Pancreas (tissue), 10 donors: ENCODE data around the gene FBXL2. TPM values are rescaled to one million over a fixed set of nuclear protein-coding genes. Genes with fewer than 3 reads are reported as not detected.

ENCODE experiments used
- ATAC-seq, 4 donors: fragments of 200-7000 bp; cut with Tn5 transposase; one replicate each; pipeline versions ENCODE4 v1.8.0 to v1.9.1; 2020; ENCODE audit warnings: mild to moderate bottlenecking in 4 of 4, moderate library complexity in 4 of 4
- DNase-seq, 6 donors: peaks; one replicate each; pipeline ENCODE4 v3.0.0-alpha.2; 2020
- FAIRE-seq: peaks from 2 replicates; lab custom pipeline; 2012; peaks lifted over from hg19 to GRCh38; lab: Jason Lieb, UNC
- H3K27ac ChIP-seq, 4 donors: fragments of 200-600 bp; sonication (generic); 1 replicate in 3 of 4; 2 replicates in 1 of 4; pipeline versions ENCODE4 v1.5.0 to v1.8.0; 2020
- H3K27me3 ChIP-seq, 4 donors: fragments of 200-600 bp; one replicate each; pipeline ENCODE4 v1.8.0; 2021
- H3K36me3 ChIP-seq, 3 donors: fragments of 200-600 bp; sonication (generic) in 1 of 3; one replicate each; pipeline versions ENCODE4 v1.5.0 to v1.8.0; 2020 to 2021
- H3K4me1 ChIP-seq, 3 donors: fragments of 200-600 bp; one replicate each; pipeline ENCODE4 v1.8.0; 2021
- H3K4me3 ChIP-seq, 4 donors: fragments of 200-600 bp; sonication (generic) in 2 of 4; one replicate each; pipeline versions ENCODE4 v1.5.0 to v1.8.0; 2020 to 2021
- H3K9me3 ChIP-seq, 4 donors: fragments of 200-600 bp; one replicate each; pipeline ENCODE4 v1.8.0; 2021
- CTCF ChIP-seq, 4 donors: fragments of 200-600 bp; sonication (generic) in 3 of 4; IDR thresholded peaks; one replicate each; pipeline versions ENCODE4 v1.5.0 to v1.8.0; 2021; ENCODE audit warnings: antibody characterized with exemption in 4 of 4
- WGBS, 2 donors: extraction: QIAGEN DNeasy Blood & Tissue Kit; methylation state at CpG; one replicate each; pipeline ENCODE4 v1.1.7; 2013; 5-methylcytosine and 5-hydroxymethylcytosine counted together
- intact Hi-C, 3 donors: fragments of 100-400 bp; cut with DNase I; formaldehyde crosslinking; loops; one replicate each; pipeline versions ENCODE4 v1.11.1 to v1.14.2; 2022
- polyA plus RNA-seq, 2 donors: library from polyadenylated mRNA; stranded (reverse); fragments of 200-250 nt; gene quantifications; one replicate each; pipeline ENCODE4 v1.2.3, GENCODE V29; 2013
- total RNA-seq, 6 donors: library from RNA; stranded (reverse); fragmentation: NEBNext Ultra II Directional in 4 of 6; extraction: Animal tissue kit (Norgen Biotek cat#: 25700) in 4 of 6; gene quantifications; one replicate each; pipeline versions ENCODE4 v1.2.1 to v1.2.4, GENCODE V29; 2021 to 2023
- donor health status: healthy with polysubstance abuse.
- donor health status: DM: no; HTN: no; CAD: no; lungs with moderate emphysema.
- donor health status: DM: no; HTN: no; CAD: no.
- donor health status: control.
- donor health status: control.
- donor health status: Bipolar disorder and iron deficiency.
- donor health status: DM: yes; HTN: yes; CAD: no.
- donor health status: DM: no; HTN: no; CAD: no.
- donor health status: DM: no; HTN: no; CAD: no.
- donor health status: DM: yes; HTN: yes; CAD: no.

FBXL2 gene
- total and polyA plus RNA-seq, 8 donors = 1.8 to 7.8 (median 2.9) TPM

- H3K4me1 ChIP-seq = no peaks in the 10 kb centered on the region
- H3K9me3 ChIP-seq = no peaks in the 10 kb centered on the region
- FAIRE-seq (no peak), ATAC-seq (no peak), DNase-seq (no peak)
- no peaks in the 10 kb centered on the region for H3K27me3 ChIP-seq
- no peak overlapping the region for H3K27ac ChIP-seq
- TF ChIP-seq CTCF (IDR thresholded peaks at IDR 0.05) = no peak
- intact Hi-C loops = no loop called here
- H3K4me3 ChIP-seq = no peak overlapping the region
- H3K36me3 ChIP-seq = no peaks in the 10 kb centered on the region
Observed at GRCh38 chr3:33246786-33247185, 30.5 kb upstream of the FBXL2 start.

- no peaks in the 10 kb centered on the region for H3K9me3 ChIP-seq
- TF ChIP-seq CTCF (IDR thresholded peaks at IDR 0.05) = no peak
- intact Hi-C loops = no loop called here
- no peaks in the 10 kb centered on the region for H3K36me3 ChIP-seq
- ATAC-seq (no peak), FAIRE-seq (no peak), DNase-seq (no peak)
- H3K27ac ChIP-seq = no peak overlapping the region
- H3K4me1 ChIP-seq = no peaks in the 10 kb centered on the region
- H3K4me3 ChIP-seq = no peak overlapping the region
- H3K27me3 ChIP-seq = no peaks in the 10 kb centered on the region
- 48 to 55% methylated on average over 1 of the region's 1 CpG for WGBS, 2 donors
Observed at GRCh38 chr3:33250712-33251111, 26.5 kb upstream of the FBXL2 start.

GRCh38 chr3:33256249-33256648, 21.0 kb upstream of the FBXL2 start:
- 81 to 83% methylated on average over 2 of the region's 2 CpGs for WGBS, 2 donors
- H3K27ac ChIP-seq = no peak overlapping the region
- DNase-seq (no peak), ATAC-seq (no peak), FAIRE-seq (no peak)
- no peaks in the 10 kb centered on the region for H3K4me1 ChIP-seq
- no peak overlapping the region for H3K4me3 ChIP-seq
- H3K36me3 ChIP-seq = no peaks in the 10 kb centered on the region
- H3K9me3 ChIP-seq = no peaks in the 10 kb centered on the region
- intact Hi-C loops = no loop called here
- H3K27me3 ChIP-seq = no peaks in the 10 kb centered on the region
- TF ChIP-seq CTCF (IDR thresholded peaks at IDR 0.05) = no peak

- FAIRE-seq (no peak), ATAC-seq (no peak), DNase-seq (no peak)
- no peaks in the 10 kb centered on the region for H3K9me3 ChIP-seq
- intact Hi-C loops = no loop called here
- no peaks in the 10 kb centered on the region for H3K36me3 ChIP-seq
- no peaks in the 10 kb centered on the region for H3K4me1 ChIP-seq
- no peak overlapping the region for H3K27ac ChIP-seq
- no peaks in the 10 kb centered on the region for H3K27me3 ChIP-seq
- H3K4me3 ChIP-seq = no peak overlapping the region
- no peak for TF ChIP-seq CTCF (IDR thresholded peaks at IDR 0.05)
- 74 to 86% methylated on average over 5 of the region's 5 CpGs for WGBS, 2 donors
Observed at GRCh38 chr3:33260104-33260503, 17.1 kb upstream of the FBXL2 start.

GRCh38 chr3:33269385-33269784, 7.9 kb upstream of the FBXL2 start:
- 88 to 90% methylated on average over 3 of the region's 3 CpGs for WGBS, 2 donors
- DNase-seq (no peak), FAIRE-seq (no peak), ATAC-seq (no peak)
- H3K36me3 ChIP-seq = no peaks in the 10 kb centered on the region
- no peaks in the 10 kb centered on the region for H3K27me3 ChIP-seq
- H3K27ac ChIP-seq = no peak overlapping the region
- H3K9me3 ChIP-seq = no peaks in the 10 kb centered on the region
- TF ChIP-seq CTCF (IDR thresholded peaks at IDR 0.05) = no peak
- intact Hi-C loops = no loop called here
- H3K4me1 ChIP-seq = no peaks in the 10 kb centered on the region
- no peak overlapping the region for H3K4me3 ChIP-seq
